Skeletal muscle tissue (tissue), 4 donors: ENCODE measurements around the gene SORCS3. TPM values are rescaled to one million over a fixed set of nuclear protein-coding genes. Genes with fewer than 3 reads are reported as not detected.
"Not testable (repeated sequence)": the region's sequence is repeated elsewhere in the genome, so short reads cannot be mapped to it uniquely, and the experiment has no call there.

Source experiments
- H3K27ac ChIP-seq: one replicate; pipeline ENCODE4 v1.7.0; 2013; ENCODE audit warnings: mild to moderate bottlenecking, low read depth, low read length, inconsistent platforms
- H3K27me3 ChIP-seq, 3 donors: one replicate each; pipeline ENCODE4 v1.7.0; 2013; ENCODE audit warnings: low read length in 3 of 3; ENCODE audit not compliant: control insufficient read depth in 3 of 3, insufficient read depth in 3 of 3
- H3K36me3 ChIP-seq, 3 donors: one replicate each; pipeline ENCODE4 v1.7.0; 2013; ENCODE audit warnings: low read length in 3 of 3; ENCODE audit not compliant: control insufficient read depth in 3 of 3, insufficient read depth in 3 of 3
- H3K4me1 ChIP-seq, 3 donors: one replicate each; pipeline ENCODE4 v1.7.0; 2013; ENCODE audit warnings: low read length in 3 of 3, mild to moderate bottlenecking in 3 of 3; ENCODE audit not compliant: control insufficient read depth in 3 of 3, insufficient read depth in 3 of 3
- H3K4me3 ChIP-seq, 3 donors: one replicate each; pipeline ENCODE4 v1.7.0; 2013; ENCODE audit warnings: low read length in 3 of 3
- H3K9ac ChIP-seq, 3 donors: one replicate each; pipeline ENCODE4 v1.7.0; 2013; ENCODE audit warnings: low read length in 3 of 3, mild to moderate bottlenecking in 3 of 3, moderate library complexity in 2 of 3, low read depth in 1 of 3
- H3K9me3 ChIP-seq, 3 donors: one replicate each; pipeline ENCODE4 v1.7.0; 2013; ENCODE audit warnings: low read length in 3 of 3; ENCODE audit not compliant: control insufficient read depth in 3 of 3
- total RNA-seq: library from RNA; depleted of rRNA; stranded (reverse); fragments of >200 nt; gene quantifications from one replicate; pipeline ENCODE4 v1.2.3, GENCODE V29; 2014
- donor health status: Osteomylitis.

SORCS3 gene
- total RNA-seq, 1 donor from 2014 or later = 0.52 TPM

DNA sequence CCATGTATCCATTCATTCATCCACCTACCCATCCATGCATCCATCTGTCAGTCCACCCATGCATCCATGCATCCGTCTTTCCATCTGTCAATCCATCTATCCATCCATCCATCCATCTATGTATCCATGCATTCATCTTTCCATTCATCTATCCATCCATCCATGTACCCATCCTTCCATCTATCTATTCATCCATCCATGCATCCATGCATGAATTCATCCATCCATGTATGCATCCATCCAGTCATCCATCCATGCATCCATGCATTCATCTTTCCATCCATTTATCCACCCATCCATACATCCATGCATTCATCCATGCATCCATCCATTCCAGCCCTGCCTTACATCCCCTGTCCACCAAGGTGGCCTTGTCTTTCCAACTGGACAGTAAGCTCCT, 45.7 kb downstream of the SORCS3 start:
- Histone ChIP-seq H3K27ac (no peak overlapping the region), H3K27me3 (peaks cover 0 to 11% (median 10%) of the 10 kb centered on the region in 3 donors), H3K9me3 (no peaks in the 10 kb centered on the region), H3K4me3 (no peak overlapping the region), H3K36me3 (no peaks in the 10 kb centered on the region), H3K4me1 (no peaks in the 10 kb centered on the region), H3K9ac (no peak overlapping the region)

DNA sequence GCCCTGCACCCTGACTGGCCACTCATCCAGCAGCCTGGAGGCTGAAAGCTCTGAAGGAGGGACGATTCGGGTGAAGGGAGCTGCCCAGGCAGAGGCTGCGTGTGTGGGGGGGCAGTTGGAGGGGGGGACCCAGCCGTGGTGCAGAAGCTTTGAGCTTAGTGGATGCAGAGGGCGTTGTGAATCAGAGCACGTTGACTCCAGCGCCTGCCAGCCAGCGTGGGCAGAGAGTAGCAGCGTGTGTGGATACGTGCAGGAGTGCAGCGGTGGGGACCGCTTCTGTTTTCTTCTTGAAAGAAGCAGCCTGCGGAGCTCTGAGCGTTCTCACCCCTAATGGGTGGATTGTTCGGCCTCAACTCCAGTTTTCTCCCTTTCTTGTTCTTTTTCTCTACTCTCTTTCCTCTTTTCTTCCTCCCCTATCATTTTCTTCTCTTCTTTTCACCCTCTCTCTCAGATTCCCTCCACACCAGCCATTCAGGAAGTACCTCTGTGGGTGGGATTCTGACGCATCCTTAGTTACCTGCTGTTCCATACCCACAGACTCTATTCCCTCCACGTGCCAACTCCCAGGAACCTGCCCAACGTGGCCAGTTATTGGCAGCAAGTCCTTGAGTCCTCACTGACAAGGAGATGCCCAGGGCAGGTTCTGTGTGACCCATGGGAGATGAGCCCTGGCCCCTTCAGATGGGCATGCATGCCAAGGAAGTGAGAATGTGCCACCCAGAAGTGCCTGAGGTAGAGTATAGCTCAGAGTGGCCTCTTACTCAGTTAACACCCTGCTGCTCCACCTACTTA, 47.4 kb downstream of the SORCS3 start:
- H3K4me3 ChIP-seq = no peak overlapping the region
- no peaks in the 10 kb centered on the region for H3K36me3 ChIP-seq
- H3K9me3 ChIP-seq = no peaks in the 10 kb centered on the region
- no peak overlapping the region for H3K27ac ChIP-seq
- H3K4me1 ChIP-seq = no peaks in the 10 kb centered on the region
- H3K27me3 ChIP-seq = peaks cover 0 to 15% (median 7%) of the 10 kb centered on the region in 3 donors
- no peak overlapping the region for H3K9ac ChIP-seq

DNA sequence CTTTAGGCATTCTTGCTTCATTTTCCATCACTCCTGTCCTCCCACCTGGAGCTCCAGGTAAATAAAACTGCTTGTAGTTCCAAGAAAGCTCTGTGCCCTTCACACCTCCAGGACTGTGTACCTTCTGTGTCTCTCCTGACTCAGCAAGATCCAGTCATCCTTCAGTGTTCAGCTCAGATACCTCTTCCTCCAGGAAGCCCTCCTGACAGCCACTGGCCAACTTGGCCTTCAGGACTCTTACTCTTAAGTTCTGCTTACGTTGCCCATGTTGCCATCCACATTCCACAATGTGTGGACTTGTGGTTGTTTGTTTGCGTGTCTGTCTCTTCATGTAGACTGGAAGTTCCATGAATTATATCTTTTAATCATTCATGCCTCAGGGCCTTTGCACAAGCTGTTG, 48.0 kb downstream of the SORCS3 start:
- H3K27ac ChIP-seq = no peak overlapping the region

DNA sequence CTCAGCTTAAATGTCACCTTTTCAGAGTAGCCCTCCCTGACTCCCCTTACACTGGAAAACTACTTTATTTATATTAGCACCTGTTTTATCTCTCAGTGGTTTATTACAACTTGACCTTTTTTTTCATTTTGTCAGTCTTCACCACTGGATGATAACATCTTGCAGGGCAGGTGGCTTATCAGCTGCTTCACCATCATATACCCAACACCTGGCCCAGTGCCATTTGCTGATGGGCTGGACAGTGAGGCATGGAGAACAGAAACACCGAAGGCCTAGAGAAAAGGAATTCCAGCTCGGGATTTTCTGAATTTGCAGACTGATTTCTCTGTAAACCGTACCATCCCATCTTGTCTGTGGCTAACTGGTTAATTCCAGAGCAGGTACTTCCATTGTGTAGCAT, 48.5 kb downstream of the SORCS3 start:
- H3K9ac ChIP-seq = no peak overlapping the region
- peaks cover 0 to 15% (median 7%) of the 10 kb centered on the region in 3 donors for H3K27me3 ChIP-seq
- no peaks in the 10 kb centered on the region for H3K36me3 ChIP-seq
- H3K9me3 ChIP-seq = no peaks in the 10 kb centered on the region
- H3K4me1 ChIP-seq = no peaks in the 10 kb centered on the region
- no peak overlapping the region for H3K27ac ChIP-seq
- H3K4me3 ChIP-seq = no peak overlapping the region

More for the DNA sequence above, 48.0 kb downstream of the SORCS3 start:
- H3K9me3 ChIP-seq = no peaks in the 10 kb centered on the region
- no peaks in the 10 kb centered on the region for H3K4me1 ChIP-seq
- peaks cover 0 to 15% (median 7%) of the 10 kb centered on the region in 3 donors for H3K27me3 ChIP-seq
- H3K9ac ChIP-seq = no peak overlapping the region
- H3K36me3 ChIP-seq = no peaks in the 10 kb centered on the region
- H3K4me3 ChIP-seq = no peak overlapping the region

DNA sequence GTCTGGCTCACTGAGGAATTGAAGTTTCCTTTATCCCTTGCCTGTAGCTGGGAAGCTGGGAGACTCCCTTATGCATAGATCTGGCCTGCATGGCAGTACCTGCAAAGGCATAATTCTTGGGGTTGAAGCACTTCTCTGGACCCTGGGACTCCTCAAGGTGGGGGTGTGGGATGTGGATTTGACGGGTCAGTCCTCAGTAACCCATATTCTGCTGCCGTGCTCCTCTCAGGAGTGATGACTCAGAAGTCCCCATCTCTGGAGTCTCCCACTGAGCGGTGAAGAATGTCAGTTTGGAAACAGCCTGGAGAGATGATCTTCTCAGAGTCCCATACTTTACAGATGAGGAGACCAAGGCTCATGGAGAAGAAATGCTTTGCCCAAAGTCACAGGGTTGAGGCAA, 49.0 kb downstream of the SORCS3 start:
- Histone ChIP-seq H3K9ac (no peak overlapping the region), H3K27me3 (peaks cover 0 to 15% (median 7%) of the 10 kb centered on the region in 3 donors), H3K9me3 (no peaks in the 10 kb centered on the region), H3K4me1 (no peaks in the 10 kb centered on the region), H3K36me3 (no peaks in the 10 kb centered on the region), H3K4me3 (no peak overlapping the region), H3K27ac (no peak overlapping the region)

DNA sequence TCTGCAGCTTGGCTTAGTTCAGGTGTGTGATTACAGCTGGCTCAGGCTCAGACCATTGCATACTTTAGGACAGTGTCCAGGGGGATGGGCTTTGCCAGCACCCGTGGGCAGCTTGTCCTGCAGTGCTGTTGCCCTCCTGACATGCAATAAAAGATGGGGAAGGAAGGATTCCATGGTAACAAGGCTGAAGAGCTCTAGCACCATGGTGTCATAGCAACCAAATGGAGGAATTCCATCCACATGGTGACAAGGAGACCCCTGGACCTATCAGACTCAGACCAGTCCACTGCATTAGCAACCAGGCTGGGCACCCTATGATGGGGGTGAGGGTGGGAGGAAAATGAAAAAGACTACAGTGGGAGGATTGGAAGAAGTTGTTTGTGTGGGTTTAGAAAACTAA, 49.9 kb downstream of the SORCS3 start:
- no peaks in the 10 kb centered on the region for H3K36me3 ChIP-seq
- H3K27ac ChIP-seq = no peak overlapping the region

DNA sequence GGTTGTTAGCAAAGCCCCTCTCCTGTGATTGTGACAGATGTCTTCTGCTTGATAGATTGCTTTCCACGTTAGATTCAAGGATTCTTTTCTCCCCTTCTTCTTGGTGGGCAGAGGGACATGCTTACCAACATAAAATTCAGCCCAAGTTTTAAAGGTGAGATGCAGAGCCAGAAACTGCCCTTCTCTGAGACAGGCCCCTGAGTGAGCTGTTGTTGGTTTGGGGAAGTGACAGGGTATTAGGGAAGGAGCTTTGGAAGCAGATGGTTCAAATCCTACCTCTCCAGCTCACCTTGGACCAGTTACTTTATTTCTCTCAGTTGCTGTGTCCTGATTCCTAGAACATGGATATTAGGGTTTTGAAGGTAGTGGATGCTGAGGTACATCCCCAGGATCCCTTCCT, 53.0 kb downstream of the SORCS3 start:
- H3K4me1 ChIP-seq = no peaks in the 10 kb centered on the region
- H3K27ac ChIP-seq = no peak overlapping the region
- H3K9ac ChIP-seq = no peak overlapping the region
- no peak overlapping the region for H3K4me3 ChIP-seq
- H3K36me3 ChIP-seq = no peaks in the 10 kb centered on the region
- H3K27me3 ChIP-seq = peaks cover 0 to 12% (median under 1%) of the 10 kb centered on the region in 3 donors
- H3K9me3 ChIP-seq = no peaks in the 10 kb centered on the region

More for the DNA sequence above, 49.9 kb downstream of the SORCS3 start:
- H3K4me3 ChIP-seq = no peak overlapping the region
- H3K9ac ChIP-seq = no peak overlapping the region
- no peaks in the 10 kb centered on the region for H3K9me3 ChIP-seq
- H3K27me3 ChIP-seq = peaks cover 0 to 15% (median 7%) of the 10 kb centered on the region in 3 donors
- no peaks in the 10 kb centered on the region for H3K4me1 ChIP-seq

DNA sequence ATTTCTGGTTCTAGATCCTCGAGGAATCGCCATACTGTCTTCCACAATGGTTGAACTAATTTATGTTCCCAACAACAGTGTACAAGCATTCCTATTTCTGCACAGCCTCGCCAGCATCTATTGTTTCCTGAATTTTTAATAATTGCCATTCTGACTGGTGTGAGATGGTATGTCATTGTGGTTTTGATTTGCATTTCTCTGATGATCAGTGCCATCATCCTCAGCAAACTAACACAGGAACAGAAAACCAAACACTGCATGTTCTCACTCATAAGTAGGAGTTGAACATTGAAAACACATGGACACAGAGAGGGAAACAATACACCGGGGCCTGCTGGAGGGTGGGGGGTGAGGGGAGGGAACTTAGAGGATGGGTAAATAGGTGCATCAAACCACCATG, 62.2 kb downstream of the SORCS3 start:
- not testable (repeated sequence) for H3K27ac ChIP-seq, H3K4me1 ChIP-seq, H3K4me3 ChIP-seq, H3K27me3 ChIP-seq, H3K9ac ChIP-seq, H3K36me3 ChIP-seq, H3K9me3 ChIP-seq

DNA sequence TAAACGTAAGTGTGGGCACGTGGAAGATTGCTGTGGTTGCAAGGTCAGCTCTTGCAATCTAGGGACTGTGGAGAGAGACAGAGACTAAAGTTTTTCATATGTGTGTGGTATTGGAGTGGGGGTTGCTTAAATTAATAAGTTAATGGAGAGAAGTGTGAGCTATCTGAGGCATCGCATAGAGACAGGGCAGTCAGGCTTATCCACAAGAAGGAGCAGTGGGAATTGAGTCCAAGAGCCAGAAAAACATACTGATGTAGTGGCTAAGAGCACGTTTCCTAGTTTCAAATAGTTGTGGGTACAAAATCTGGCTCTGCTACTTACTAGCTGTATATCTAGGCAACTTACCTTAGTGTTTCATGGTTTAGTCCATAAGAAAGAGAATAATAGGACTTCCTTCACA, 65.8 kb downstream of the SORCS3 start:
- Histone ChIP-seq H3K36me3 (no peaks in the 10 kb centered on the region), H3K9me3 (no peaks in the 10 kb centered on the region), H3K4me3 (no peak overlapping the region), H3K27me3 (peaks cover 0 to under 1% (median 0%) of the 10 kb centered on the region in 3 donors), H3K4me1 (no peaks in the 10 kb centered on the region), H3K27ac (no peak overlapping the region), H3K9ac (no peak overlapping the region)

DNA sequence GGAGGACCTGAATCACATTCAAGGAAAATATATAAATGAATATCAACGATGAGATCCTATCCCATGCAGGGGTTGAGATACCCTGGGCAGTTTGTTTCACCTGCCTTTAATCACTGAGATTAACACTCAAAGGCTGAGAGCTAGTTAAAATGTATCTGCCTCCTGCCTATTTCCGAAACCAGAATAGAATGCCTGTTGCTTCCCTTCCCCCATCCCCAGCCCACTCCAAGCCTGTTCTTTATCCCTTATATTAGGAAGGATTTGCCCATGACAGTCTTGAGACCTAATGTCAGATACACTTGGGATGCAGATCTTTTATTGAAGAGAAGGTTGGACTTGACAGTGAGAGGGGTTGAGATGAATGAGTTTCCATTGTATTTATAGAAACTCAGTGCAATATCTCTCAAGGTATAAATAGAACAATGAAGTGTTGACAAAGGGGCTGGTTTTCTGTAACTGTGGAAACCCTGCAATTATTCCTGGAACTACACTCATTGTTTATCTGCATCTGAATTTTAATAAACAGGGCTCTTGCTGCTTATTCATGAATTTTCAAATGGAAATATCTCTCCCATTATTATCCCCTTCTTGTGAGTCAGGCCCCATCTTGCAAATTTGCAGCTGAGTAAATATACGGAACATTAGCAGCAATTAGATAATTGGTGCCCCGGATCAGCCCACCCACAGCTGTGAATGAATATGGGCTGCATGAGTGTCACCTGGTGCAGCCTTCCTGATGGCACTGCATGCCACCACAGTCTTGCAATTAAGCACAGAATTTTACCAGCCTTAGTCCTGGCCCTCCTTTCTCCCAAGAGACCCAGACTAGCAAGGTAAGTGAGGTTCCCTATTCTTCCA, 66.7 kb downstream of the SORCS3 start:
- H3K9me3 ChIP-seq = no peaks in the 10 kb centered on the region

More for the DNA sequence above, 66.7 kb downstream of the SORCS3 start:
- no peak overlapping the region for H3K27ac ChIP-seq
- H3K27me3 ChIP-seq = no peaks in the 10 kb centered on the region
- no peaks in the 10 kb centered on the region for H3K4me1 ChIP-seq
- no peak overlapping the region for H3K9ac ChIP-seq
- H3K36me3 ChIP-seq = no peaks in the 10 kb centered on the region
- H3K4me3 ChIP-seq = no peak overlapping the region
